HEK293T (cell line): ENCODE data around the gene NETO1.

ENCODE experiments used
- CTCF ChIA-PET: fragments of 350-600 bp; formaldehyde crosslinking; extraction: SDS; loops from one replicate; lab custom pipeline; 2021; ENCODE audit warnings: antibody characterized with exemption, inconsistent platforms; lab: Yijun Ruan, JAX
- POLR2A ChIA-PET: fragments of 350-600 bp; formaldehyde crosslinking; extraction: SDS; loops from one replicate; lab custom pipeline; 2020; ENCODE audit warnings: antibody characterized with exemption, inconsistent platforms; lab: Yijun Ruan, JAX
- DNase-seq: peaks from one replicate; pipeline ENCODE4 v3.0.0; 2012; ENCODE audit warnings: mixed read lengths; ENCODE audit errors: extremely low spot score
- ARNT ChIP-seq: fragments of 450-650 bp; IDR thresholded peaks from 2 replicates; pipeline ENCODE4 v1.6.1; 2017; ENCODE audit warnings: mild to moderate bottlenecking
- BHLHE40 ChIP-seq: fragments of 450-650 bp; IDR thresholded peaks from 2 replicates; pipeline ENCODE4 v1.6.1; 2016; ENCODE audit warnings: mild to moderate bottlenecking, moderate library complexity, borderline replicate concordance
- CTBP1 ChIP-seq: fragments of 450-650 bp; IDR thresholded peaks from 2 replicates; pipeline ENCODE4 v1.6.1; 2016; ENCODE audit warnings: borderline replicate concordance
- ELF4 ChIP-seq: fragments of 450-650 bp; IDR thresholded peaks from 2 replicates; pipeline ENCODE4 v1.6.1; 2017; ENCODE audit warnings: antibody characterized with exemption
- FOXA1 ChIP-seq: fragments of 450-650 bp; IDR thresholded peaks from 2 replicates; pipeline ENCODE4 v1.6.1; 2016; ENCODE audit warnings: mild to moderate bottlenecking
- FOXK2 ChIP-seq: fragments of 450-650 bp; IDR thresholded peaks from 2 replicates; pipeline ENCODE4 v1.6.1; 2016; ENCODE audit warnings: mild to moderate bottlenecking
- FOXM1 ChIP-seq: fragments of 450-650 bp; IDR thresholded peaks from 2 replicates; pipeline ENCODE4 v1.6.1; 2017; ENCODE audit warnings: mild to moderate bottlenecking, borderline replicate concordance
- HDGF ChIP-seq: fragments of 450-650 bp; IDR thresholded peaks from 2 replicates; pipeline ENCODE4 v1.6.1; 2017; ENCODE audit warnings: antibody characterized with exemption, borderline replicate concordance
- L3MBTL2 ChIP-seq: fragments of 450-650 bp; conservative IDR thresholded peaks from 2 replicates; pipeline ENCODE4 v1.6.1; 2016; ENCODE audit warnings: mild to moderate bottlenecking
- LEF1 ChIP-seq: fragments of 450-650 bp; IDR thresholded peaks from 2 replicates; pipeline ENCODE4 v1.6.1; 2017; ENCODE audit warnings: mild to moderate bottlenecking, borderline replicate concordance
- NFRKB ChIP-seq: fragments of 450-650 bp; IDR thresholded peaks from 2 replicates; pipeline ENCODE4 v1.6.1; 2016; ENCODE audit warnings: mild to moderate bottlenecking, moderate library complexity
- SP1 ChIP-seq: fragments of 450-650 bp; IDR thresholded peaks from 2 replicates; pipeline ENCODE4 v1.6.1; 2017
- SUZ12 ChIP-seq: fragments of 450-650 bp; IDR thresholded peaks from 2 replicates; pipeline ENCODE4 v1.6.1; 2016; ENCODE audit warnings: mild to moderate bottlenecking
- TARDBP ChIP-seq: fragments of 450-650 bp; IDR thresholded peaks from 2 replicates; pipeline ENCODE4 v1.6.1; 2016
- ZNF384 ChIP-seq: fragments of 450-650 bp; IDR thresholded peaks from 2 replicates; pipeline ENCODE4 v1.6.1; 2016
- TF ChIP-seq, protein P1 (sequence below): fragments of 450-650 bp; IDR thresholded peaks from 2 replicates; pipeline ENCODE4 v1.6.1; 2016

NETO1 gene

GRCh38 chr18:72867746-72868584 lies at the start of gene NETO1:
Gene NETO1 (minus strand): TSS chr18:72867987. CDS start chr18:72867291, 696 bp downstream.
- CTCF ChIA-PET, result no interaction called here
- POLR2A ChIA-PET, result no interaction called here
- no peak for TF ChIP-seq ARNT
- TF ChIP-seq ELF4, result no peak
- TF ChIP-seq BHLHE40, result no peak
- TF ChIP-seq L3MBTL2, result no peak
- TF ChIP-seq TARDBP, result no peak
- no peak for TF ChIP-seq ZNF384
- TF ChIP-seq CTBP1, result no peak
- no peak for TF ChIP-seq SUZ12
- TF ChIP-seq SP1, result no peak
- no peak for DNase-seq

- ChIA-PET POLR2A (no interaction called here), CTCF (no interaction called here)
- TF ChIP-seq BHLHE40 (no peak), ZNF384 (no peak), HDGF (no peak), ELF4 (no peak), ARNT (no peak), FOXM1 (no peak), FOXK2 (no peak)
- TF ChIP-seq, protein P1, sequence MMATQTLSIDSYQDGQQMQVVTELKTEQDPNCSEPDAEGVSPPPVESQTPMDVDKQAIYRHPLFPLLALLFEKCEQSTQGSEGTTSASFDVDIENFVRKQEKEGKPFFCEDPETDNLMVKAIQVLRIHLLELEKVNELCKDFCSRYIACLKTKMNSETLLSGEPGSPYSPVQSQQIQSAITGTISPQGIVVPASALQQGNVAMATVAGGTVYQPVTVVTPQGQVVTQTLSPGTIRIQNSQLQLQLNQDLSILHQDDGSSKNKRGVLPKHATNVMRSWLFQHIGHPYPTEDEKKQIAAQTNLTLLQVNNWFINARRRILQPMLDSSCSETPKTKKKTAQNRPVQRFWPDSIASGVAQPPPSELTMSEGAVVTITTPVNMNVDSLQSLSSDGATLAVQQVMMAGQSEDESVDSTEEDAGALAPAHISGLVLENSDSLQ, result no peak
- DNase-seq, result no peak
Observed at GRCh38 chr18:72910045-72910444, 42.3 kb upstream of the NETO1 start.

DNA sequence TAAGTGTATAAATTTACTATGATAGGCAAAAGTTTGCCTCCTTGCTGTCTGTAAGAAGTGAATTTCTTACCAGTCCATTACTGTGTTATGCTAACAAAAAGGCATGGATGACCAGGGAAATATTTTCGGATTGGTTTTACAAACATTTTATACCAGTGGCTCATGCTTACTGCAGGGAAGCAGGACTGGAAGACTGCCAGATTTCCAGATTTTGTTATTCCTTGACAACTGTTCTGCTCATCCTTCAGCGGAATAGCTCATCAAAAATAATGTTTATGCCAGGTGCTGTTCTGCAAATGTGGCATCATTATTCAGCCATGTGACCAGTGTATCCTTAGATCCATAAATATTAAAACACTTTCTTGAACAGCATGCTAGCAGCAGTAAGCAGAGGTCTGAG lies 40.4 kb upstream of the NETO1 start:
- no peak for TF ChIP-seq SUZ12
- TF ChIP-seq, protein P1, result no peak
- TF ChIP-seq FOXA1, result no peak
- no peak for TF ChIP-seq SP1
- TF ChIP-seq BHLHE40, result no peak
- TF ChIP-seq ZNF384, result no peak
- no peak for TF ChIP-seq ELF4
- no peak for TF ChIP-seq FOXK2
- no peak for TF ChIP-seq TARDBP
- no peak for TF ChIP-seq LEF1
- no peak for DNase-seq
- CTCF ChIA-PET, result no interaction called here
- POLR2A ChIA-PET, result no interaction called here

GRCh38 chr18:72903033-72903432 lies 35.2 kb upstream of the NETO1 start:
- CTCF ChIA-PET, result no interaction called here
- no peak for DNase-seq
- TF ChIP-seq FOXM1 (no peak), BHLHE40 (no peak), ELF4 (no peak), FOXK2 (no peak), SUZ12 (no peak), LEF1 (no peak), SP1 (no peak), HDGF (no peak), L3MBTL2 (no peak), CTBP1 (no peak), NFRKB (no peak)
- TF ChIP-seq, protein P1, result no peak
- POLR2A ChIA-PET, result no interaction called here

DNA sequence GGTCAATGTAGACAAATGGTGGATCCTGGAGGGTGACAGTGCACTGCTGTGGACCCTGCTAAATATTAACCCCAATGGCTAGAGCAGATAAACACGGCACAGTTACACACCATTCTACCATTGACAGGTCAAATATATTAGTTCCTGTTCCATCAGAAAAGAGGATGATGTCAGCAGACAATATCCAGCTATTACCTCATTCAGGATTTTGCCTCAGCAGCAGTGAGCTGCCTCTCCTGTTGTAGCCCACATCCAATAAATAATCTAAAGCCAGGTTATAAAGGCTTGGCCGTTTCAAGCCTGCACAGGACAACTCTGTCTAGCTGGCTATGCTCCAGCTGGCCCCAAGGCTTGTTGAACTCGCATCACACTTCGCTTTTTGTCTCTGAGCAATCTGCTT lies 31.6 kb upstream of the NETO1 start:
- ChIA-PET CTCF (no interaction called here), POLR2A (no interaction called here)
- DNase-seq, result no peak
- TF ChIP-seq TARDBP (no peak), NFRKB (no peak)

DNA sequence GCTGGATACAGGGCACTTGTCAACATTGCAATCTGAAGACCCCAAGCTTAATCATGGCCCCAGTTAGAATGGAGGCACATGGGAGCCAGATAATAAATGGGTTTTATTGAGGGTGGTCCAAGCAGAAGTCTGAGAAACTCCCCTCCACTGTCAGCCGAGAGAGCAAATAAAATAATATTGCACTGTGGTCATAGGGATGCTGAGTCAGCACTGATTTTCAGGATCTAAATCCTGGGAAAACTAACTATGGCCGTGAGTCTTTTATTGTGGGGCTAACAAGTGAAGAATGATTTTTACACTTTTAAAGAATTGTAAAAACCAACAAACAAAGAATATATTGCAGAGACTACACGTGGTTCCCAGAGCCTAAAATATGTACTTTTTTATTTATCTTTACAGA lies 31.1 kb upstream of the NETO1 start:
- CTCF ChIA-PET, result no interaction called here
- no peak for DNase-seq
- POLR2A ChIA-PET, result no interaction called here
- TF ChIP-seq SUZ12, result no peak
- TF ChIP-seq ZNF384, result no peak
- TF ChIP-seq ARNT, result no peak
- TF ChIP-seq SP1, result no peak
- TF ChIP-seq LEF1, result no peak
- TF ChIP-seq, protein P1, result no peak
- no peak for TF ChIP-seq FOXK2
- TF ChIP-seq L3MBTL2, result no peak
- TF ChIP-seq HDGF, result no peak
- TF ChIP-seq TARDBP, result no peak
- TF ChIP-seq FOXA1, result no peak
- TF ChIP-seq BHLHE40, result no peak
